Measurements from ENCODE around the gene CACNG1.
"Not testable (repeated sequence)": the region's sequence is repeated elsewhere in the genome, so short reads cannot be mapped to it uniquely, and the experiment has no call there.

The CACNG1 gene

GRCh38 chr17:67082107-67082506 is 37.8 kb downstream of the CACNG1 start:
- DNase-seq: no peak

DNA sequence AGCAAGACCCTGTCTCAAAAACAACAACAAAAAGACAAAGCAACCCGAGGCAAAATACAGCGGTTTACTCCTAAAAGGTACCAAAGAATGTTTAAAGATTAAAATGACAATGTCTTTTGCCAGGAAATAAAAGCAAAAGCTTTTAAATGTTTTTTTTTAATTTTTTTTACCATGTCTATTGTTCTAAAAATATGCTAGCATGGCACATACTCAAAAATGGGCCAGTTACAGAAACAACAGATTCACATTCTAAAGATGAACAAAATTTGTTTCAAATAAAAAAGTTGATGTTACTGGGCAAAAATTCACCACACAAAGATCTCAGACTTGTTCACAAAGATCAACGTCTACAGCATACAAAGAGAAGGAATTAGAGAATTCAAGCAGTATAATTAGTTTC is 41.1 kb downstream of the CACNG1 start:
- no peak for DNase-seq

DNA sequence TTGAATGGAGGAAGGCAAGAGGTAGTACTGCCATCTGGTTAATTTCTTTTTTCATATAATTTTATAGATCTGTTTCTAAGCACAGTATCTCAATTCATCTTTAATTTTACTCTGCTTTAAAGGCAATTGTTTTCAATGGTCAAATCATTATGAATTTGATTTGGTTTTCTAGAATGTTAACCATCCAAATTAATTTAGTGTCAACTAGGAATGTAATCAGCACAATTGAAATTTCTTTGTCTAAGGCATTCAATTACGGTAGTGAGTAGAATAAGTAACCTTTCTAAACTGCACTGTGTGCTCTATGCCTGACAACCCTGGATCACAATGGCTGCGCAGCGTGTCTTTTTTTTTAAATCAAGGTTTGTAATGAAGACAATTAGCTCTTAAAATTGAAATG is 44.3 kb downstream of the CACNG1 start:
- DNase-seq: no peak

DNA sequence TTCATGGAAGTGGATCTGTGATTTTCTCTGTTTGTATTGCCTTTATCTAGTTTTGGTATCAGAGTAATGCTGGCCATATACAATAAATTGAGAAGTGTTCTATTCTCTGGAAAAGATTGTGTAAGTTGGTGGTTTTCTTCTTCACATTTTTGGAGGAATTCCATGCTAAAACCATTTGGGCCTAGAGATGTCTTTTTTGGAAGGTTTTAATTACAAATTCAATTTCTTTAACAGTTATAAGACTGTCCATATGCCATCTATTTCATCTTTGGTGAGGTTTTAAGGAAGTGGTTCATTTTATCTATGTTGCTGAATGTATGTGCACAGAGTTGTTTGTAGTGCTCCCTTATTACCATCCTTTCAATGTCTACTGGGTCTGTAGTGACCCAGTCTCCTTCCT is 46.0 kb downstream of the CACNG1 start:
- no peak for DNase-seq

DNA sequence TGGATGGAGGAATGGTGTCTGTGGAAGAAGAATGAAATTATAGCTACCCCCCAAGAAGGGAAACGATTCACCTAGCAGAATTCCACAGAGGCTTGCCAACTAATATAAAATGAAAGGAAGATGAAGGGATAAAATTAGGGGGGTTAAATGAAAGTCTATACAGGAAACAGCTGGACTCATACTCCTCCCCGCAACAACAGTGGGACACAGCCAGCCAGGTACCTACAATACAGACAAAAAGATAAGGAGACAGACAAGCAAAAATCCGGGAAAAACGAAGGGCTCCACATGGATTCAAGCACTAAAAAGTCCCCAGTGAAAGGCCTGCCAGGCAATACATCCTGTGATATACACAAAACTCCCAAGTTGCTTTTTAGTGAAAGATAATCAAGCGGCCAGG is 47.9 kb downstream of the CACNG1 start:
- no peak for DNase-seq

- DNase-seq: not testable (repeated sequence)
Observed at GRCh38 chr17:67092710-67093109, 48.4 kb downstream of the CACNG1 start.

GRCh38 chr17:67093348-67093747 is 49.0 kb downstream of the CACNG1 start:
- DNase-seq: no peak

DNA sequence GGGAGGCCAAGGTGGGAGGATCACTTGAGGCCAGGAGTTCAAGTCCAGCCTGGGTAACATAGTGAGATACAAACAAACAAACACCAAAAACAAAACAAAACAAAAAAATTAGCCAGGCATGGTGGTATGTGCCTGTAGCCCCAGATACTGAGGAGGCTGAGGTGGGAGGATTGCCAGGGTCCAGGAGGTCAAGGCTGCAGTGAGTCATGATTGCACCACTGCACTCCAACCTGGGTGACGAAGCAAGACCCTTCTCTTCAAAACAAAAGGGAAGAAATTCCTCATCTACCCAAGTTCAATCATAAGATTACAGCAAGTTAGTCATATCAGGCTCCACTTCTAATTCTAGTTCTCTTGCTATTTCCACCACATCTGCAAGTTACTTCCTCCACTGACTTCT is 50.9 kb downstream of the CACNG1 start:
- not testable (repeated sequence) for DNase-seq

DNA sequence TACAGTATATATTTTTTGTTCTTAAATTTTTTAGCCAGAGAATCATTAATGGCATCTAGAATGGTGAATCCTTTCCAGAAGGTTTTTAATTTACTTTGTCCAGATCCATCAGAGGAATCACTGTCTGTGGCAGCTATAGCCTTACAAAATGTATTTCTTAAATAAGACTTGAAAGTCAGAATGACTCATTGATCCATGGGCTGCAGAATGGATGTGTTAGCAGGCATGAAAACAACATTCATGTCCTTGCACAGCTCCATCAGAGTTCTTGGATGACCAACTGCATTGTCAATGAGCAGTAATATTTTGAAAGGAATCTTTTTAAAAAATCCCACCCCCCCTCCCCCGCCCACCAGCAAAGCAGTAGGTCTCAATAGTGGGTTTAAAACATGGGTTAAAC is 51.4 kb downstream of the CACNG1 start:
- no peak for DNase-seq

- DNase-seq: no peak
Observed at GRCh38 chr17:67096609-67097008, 52.3 kb downstream of the CACNG1 start.

DNA sequence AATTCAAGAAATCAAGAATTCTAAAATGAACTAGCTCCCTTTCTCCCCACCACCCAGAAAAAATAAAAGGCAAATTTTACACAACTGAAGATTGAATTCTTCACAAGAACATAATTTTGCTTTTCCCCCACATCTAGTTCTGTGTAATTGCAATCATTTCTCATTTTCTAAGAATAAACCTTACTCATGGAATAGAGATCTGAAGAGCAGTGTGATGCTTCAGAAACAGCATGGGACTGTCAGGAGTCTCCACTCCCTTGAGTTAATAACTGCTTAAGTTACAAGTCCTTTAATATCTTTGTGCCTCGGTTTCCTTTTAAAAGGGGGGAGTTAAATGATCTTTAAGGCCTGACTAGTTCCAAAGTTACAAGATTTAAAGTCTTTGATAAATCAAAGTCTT is 53.7 kb downstream of the CACNG1 start:
- no peak for DNase-seq

GRCh38 chr17:67104641-67105040 is 60.3 kb downstream of the CACNG1 start:
- not testable (repeated sequence) for DNase-seq

DNA sequence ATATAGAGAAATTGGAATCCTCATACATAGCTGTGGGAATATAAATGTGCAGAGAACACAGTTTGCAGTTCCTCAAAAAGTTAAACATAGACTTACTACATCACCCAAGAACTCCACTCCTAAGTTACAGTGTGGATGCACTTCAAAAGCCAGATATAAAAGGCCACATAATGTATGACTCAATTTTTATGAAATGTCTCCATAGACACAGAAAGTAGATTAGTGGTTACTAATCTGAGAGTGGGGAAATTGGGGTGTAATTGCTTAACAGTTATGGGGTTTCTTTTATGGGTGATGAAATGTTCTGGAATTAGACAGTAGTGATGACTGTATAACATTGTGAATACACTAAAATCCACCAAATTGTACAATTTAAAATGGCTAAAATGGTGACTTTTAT is 60.9 kb downstream of the CACNG1 start:
- DNase-seq: no peak

All from NCI-H2029 treated with DMSO at 0.1 percent for 48 hours (cell line).